Central memory CD8-positive, alpha-beta T cell (primary cell): ENCODE measurements around the gene GRAMD4.

Experiments used
- ATAC-seq: fragments of 150-1000 bp; cut with Tn5 transposase; replicated peaks from 2 replicates; pipeline ENCODE4 v1.10.0; 2022; ENCODE audit warnings: mild to moderate bottlenecking, moderate FRiP score, moderate number of reproducible peaks; ENCODE audit not compliant: poor library complexity, severe bottlenecking; ENCODE audit errors: extremely low read depth
- DNase-seq, 2 donors: peaks; one replicate each; pipeline ENCODE4 v3.0.0; 2021; ENCODE audit warnings: low spot score in 2 of 2
- H3K27ac Mint-ChIP-seq: one replicate; pipeline ENCODE4 v1.8.0; 2022; ENCODE audit warnings: low read depth, mild to moderate bottlenecking, moderate library complexity, mixed read lengths
- H3K27me3 Mint-ChIP-seq: one replicate; pipeline ENCODE4 v1.8.0; 2022; ENCODE audit warnings: mixed read lengths
- H3K36me3 Mint-ChIP-seq: one replicate; pipeline ENCODE4 v1.8.0; 2022; ENCODE audit warnings: mild to moderate bottlenecking, moderate library complexity, mixed read lengths; ENCODE audit not compliant: insufficient read depth
- H3K4me1 Mint-ChIP-seq: one replicate; pipeline ENCODE4 v1.8.0; 2022; ENCODE audit warnings: mixed read lengths
- H3K4me3 Mint-ChIP-seq: one replicate; pipeline ENCODE4 v1.8.0; 2022; ENCODE audit warnings: mild to moderate bottlenecking, moderate library complexity, mixed read lengths
- H3K9me3 Mint-ChIP-seq: one replicate; pipeline ENCODE4 v1.8.0; 2022; ENCODE audit warnings: mixed read lengths

Gene GRAMD4

GRCh38 chr22:46587061-46587460 is 33.1 kb upstream of the GRAMD4 start:
- H3K36me3 Mint-ChIP-seq = peaks cover 2% of the 10 kb centered on the region
- peak overlapping the region; percentile 82 for H3K27ac Mint-ChIP-seq
- DNase-seq = no peak
- peaks cover 23% of the 10 kb centered on the region for H3K4me1 Mint-ChIP-seq
- peak overlapping the region; percentile 73 for H3K4me3 Mint-ChIP-seq
- H3K27me3 Mint-ChIP-seq = no peaks in the 10 kb centered on the region
- H3K9me3 Mint-ChIP-seq = no peaks in the 10 kb centered on the region
- no peak for ATAC-seq

DNA sequence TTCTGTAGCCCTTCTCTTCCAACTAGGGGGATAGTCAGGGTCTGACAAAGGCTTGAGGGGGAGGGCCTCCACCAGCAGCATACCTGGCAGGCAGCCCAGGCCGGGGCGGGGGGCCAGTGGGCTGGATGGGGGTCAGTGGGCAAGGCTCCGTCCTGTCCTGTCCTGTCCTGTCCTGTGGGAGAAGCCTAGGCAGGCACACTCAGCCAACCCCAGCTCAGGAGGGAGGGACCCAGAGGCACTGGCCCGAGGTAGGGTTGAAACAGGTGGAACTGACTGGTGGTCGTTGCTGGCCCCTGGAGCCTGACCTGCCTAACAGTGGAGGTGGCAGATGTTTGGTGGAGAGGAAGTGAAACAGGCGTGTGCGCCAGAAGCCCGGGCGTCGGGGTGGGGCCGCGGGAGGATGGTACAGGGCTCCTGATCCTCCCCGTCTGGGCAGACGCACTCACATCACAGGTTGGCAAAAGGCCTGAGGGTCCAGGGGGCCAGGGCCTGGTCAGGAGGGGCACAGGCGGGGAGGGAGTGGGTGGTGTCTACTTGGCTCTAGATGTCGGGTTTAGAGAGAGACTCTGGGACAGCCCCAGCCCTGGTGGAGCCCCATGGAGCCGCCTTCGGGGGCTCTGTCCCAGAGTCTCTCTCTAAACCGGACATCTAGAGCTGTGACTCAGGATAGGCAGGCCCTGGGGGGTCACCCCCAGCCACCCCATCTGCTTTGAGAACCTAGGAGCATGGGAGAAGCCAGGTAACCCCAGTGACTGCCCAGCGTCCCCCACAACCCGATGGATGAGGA is 32.5 kb upstream of the GRAMD4 start:
- Mint-ChIP-seq H3K9me3 (no peaks in the 10 kb centered on the region), H3K36me3 (peaks cover 2% of the 10 kb centered on the region), H3K27ac (peak overlapping the region; percentile 82), H3K27me3 (no peaks in the 10 kb centered on the region), H3K4me3 (peak overlapping the region; percentile 73), H3K4me1 (peaks cover 29% of the 10 kb centered on the region)
- ATAC-seq (peak; percentile 50), DNase-seq (no peak)

GRCh38 chr22:46588279-46589140 is 31.7 kb upstream of the GRAMD4 start:
- peaks cover 2% of the 10 kb centered on the region for H3K36me3 Mint-ChIP-seq
- no peak for ATAC-seq
- H3K27me3 Mint-ChIP-seq = no peaks in the 10 kb centered on the region
- no peak for DNase-seq
- peak overlapping the region; percentile 73 for H3K4me3 Mint-ChIP-seq
- no peaks in the 10 kb centered on the region for H3K9me3 Mint-ChIP-seq
- H3K4me1 Mint-ChIP-seq = peaks cover 32% of the 10 kb centered on the region
- H3K27ac Mint-ChIP-seq = no peak overlapping the region

GRCh38 chr22:46589141-46589748 is 30.9 kb upstream of the GRAMD4 start:
- Mint-ChIP-seq H3K27ac (no peak overlapping the region), H3K27me3 (no peaks in the 10 kb centered on the region), H3K4me3 (no peak overlapping the region), H3K9me3 (no peaks in the 10 kb centered on the region), H3K36me3 (peaks cover 2% of the 10 kb centered on the region), H3K4me1 (peaks cover 32% of the 10 kb centered on the region)
- no peak for DNase-seq
- no peak for ATAC-seq

GRCh38 chr22:46589871-46590271 is 30.3 kb upstream of the GRAMD4 start:
- peaks cover 32% of the 10 kb centered on the region for H3K4me1 Mint-ChIP-seq
- H3K9me3 Mint-ChIP-seq = no peaks in the 10 kb centered on the region

GRCh38 chr22:46590334-46590733 is 29.9 kb upstream of the GRAMD4 start:
- ATAC-seq (no peak), DNase-seq (no peak)
- Mint-ChIP-seq H3K4me1 (peaks cover 32% of the 10 kb centered on the region), H3K9me3 (no peaks in the 10 kb centered on the region), H3K4me3 (no peak overlapping the region), H3K27me3 (no peaks in the 10 kb centered on the region), H3K27ac (no peak overlapping the region), H3K36me3 (peaks cover 2% of the 10 kb centered on the region)

More at GRCh38 chr22:46589871-46590271, 30.3 kb upstream of the GRAMD4 start:
- no peak for DNase-seq
- peaks cover 2% of the 10 kb centered on the region for H3K36me3 Mint-ChIP-seq
- H3K27ac Mint-ChIP-seq = no peak overlapping the region
- no peaks in the 10 kb centered on the region for H3K27me3 Mint-ChIP-seq
- no peak for ATAC-seq
- no peak overlapping the region for H3K4me3 Mint-ChIP-seq

DNA sequence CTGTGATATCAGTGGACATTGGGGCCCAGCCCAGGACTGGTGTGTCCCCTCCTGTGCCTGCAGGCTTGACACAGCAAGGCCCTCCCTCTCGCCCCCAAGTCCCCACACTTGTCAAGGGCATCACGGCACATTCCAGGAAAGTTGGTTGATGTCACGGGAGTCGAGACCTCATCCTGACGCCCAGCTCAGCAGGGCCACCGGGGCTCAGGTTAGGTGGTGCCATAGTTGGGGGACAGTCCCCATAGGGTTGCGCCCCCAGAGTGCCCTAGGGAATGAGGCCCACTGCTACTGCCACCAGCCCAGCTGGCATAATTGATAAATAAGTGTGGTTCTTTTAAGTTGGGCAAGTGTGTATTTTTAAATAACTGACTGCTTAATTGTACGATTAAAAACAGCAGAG is 28.3 kb upstream of the GRAMD4 start:
- Mint-ChIP-seq H3K36me3 (peaks cover 3% of the 10 kb centered on the region), H3K4me3 (peak overlapping the region; percentile 40), H3K27me3 (no peaks in the 10 kb centered on the region), H3K4me1 (peaks cover 28% of the 10 kb centered on the region), H3K9me3 (no peaks in the 10 kb centered on the region), H3K27ac (peak overlapping the region; percentile 72)
- no peak for ATAC-seq
- no peak for DNase-seq

DNA sequence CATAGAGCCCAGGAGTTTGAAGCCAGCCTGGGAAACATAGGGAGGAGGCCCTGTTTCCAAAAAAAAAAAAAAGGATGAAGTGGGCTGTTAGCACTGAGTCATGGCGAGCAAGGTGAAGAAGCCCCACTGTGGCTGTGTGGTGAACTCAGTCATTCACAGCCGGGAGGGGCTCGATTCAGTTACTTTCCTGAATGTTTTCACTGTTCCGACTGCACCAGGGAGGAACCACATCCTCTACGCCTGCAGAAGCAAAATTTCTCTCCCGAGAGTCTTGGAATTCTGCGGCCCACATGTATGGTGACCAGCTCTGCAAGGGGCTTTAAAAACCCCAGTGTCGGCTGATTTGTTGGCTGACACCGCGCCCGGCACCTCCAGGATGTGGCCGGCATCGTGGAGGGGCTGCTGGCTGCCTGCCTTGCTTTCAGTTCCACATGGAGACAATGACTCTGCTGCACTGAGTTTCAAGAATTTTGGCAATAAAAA is 27.8 kb upstream of the GRAMD4 start:
- DNase-seq (peak in 1 of 2 donors; percentile 37), ATAC-seq (peak; percentile 78)
- Mint-ChIP-seq H3K4me3 (peak overlapping the region; percentile 40), H3K27ac (peak overlapping the region; percentile 72), H3K9me3 (no peaks in the 10 kb centered on the region), H3K27me3 (no peaks in the 10 kb centered on the region), H3K4me1 (peaks cover 23% of the 10 kb centered on the region), H3K36me3 (peaks cover 3% of the 10 kb centered on the region)

GRCh38 chr22:46593211-46593681 is 26.9 kb upstream of the GRAMD4 start:
- no peaks in the 10 kb centered on the region for H3K27me3 Mint-ChIP-seq
- H3K4me1 Mint-ChIP-seq = peaks cover 21% of the 10 kb centered on the region
- peaks cover 3% of the 10 kb centered on the region for H3K36me3 Mint-ChIP-seq
- no peaks in the 10 kb centered on the region for H3K9me3 Mint-ChIP-seq
- ATAC-seq = no peak
- peak overlapping the region; percentile 20 for H3K4me3 Mint-ChIP-seq
- no peak for DNase-seq
- peak overlapping the region; percentile 72 for H3K27ac Mint-ChIP-seq

- Mint-ChIP-seq H3K9me3 (no peaks in the 10 kb centered on the region), H3K27ac (no peak overlapping the region), H3K4me3 (no peak overlapping the region), H3K36me3 (peaks cover 3% of the 10 kb centered on the region), H3K27me3 (no peaks in the 10 kb centered on the region), H3K4me1 (peaks cover 20% of the 10 kb centered on the region)
- ATAC-seq (no peak), DNase-seq (no peak)
These were observed 25.9 kb upstream of the GRAMD4 start for GRCh38 chr22:46593996-46594946.

GRCh38 chr22:46594947-46595298 is 25.3 kb upstream of the GRAMD4 start:
- Mint-ChIP-seq H3K27me3 (no peaks in the 10 kb centered on the region), H3K27ac (no peak overlapping the region), H3K4me3 (no peak overlapping the region), H3K9me3 (no peaks in the 10 kb centered on the region), H3K36me3 (peaks cover 3% of the 10 kb centered on the region), H3K4me1 (peaks cover 20% of the 10 kb centered on the region)
- DNase-seq (no peak), ATAC-seq (no peak)
